ENCODE measurements around the gene DPYD.

The DPYD gene

GRCh38 chr1:97603776-97604175, 317.1 kb downstream of the DPYD start:
- no peak for TF ChIP-seq CTCF (conservative IDR thresholded peaks at IDR 0.05)
- H3K27ac ChIP-seq: no peak overlapping the region

GRCh38 chr1:97603218-97603617, 317.6 kb downstream of the DPYD start:
- TF ChIP-seq CTCF (conservative IDR thresholded peaks at IDR 0.05): no peak
- H3K27ac ChIP-seq: no peak overlapping the region

- H3K27ac ChIP-seq: no peak overlapping the region
- TF ChIP-seq CTCF (conservative IDR thresholded peaks at IDR 0.05): no peak
These were observed 321.4 kb downstream of the DPYD start for GRCh38 chr1:97599447-97599846.

GRCh38 chr1:97593192-97593591, 327.6 kb downstream of the DPYD start:
- H3K27ac ChIP-seq: no peak overlapping the region
- no peak for TF ChIP-seq CTCF (conservative IDR thresholded peaks at IDR 0.05)

GRCh38 chr1:97588772-97589171, 332.1 kb downstream of the DPYD start:
- H3K27ac ChIP-seq: no peak overlapping the region
- no peak for TF ChIP-seq CTCF (conservative IDR thresholded peaks at IDR 0.05)

GRCh38 chr1:97581614-97582051, 339.2 kb downstream of the DPYD start:
- H3K27ac ChIP-seq: no peak overlapping the region
- TF ChIP-seq CTCF (conservative IDR thresholded peaks at IDR 0.05): no peak

- TF ChIP-seq CTCF (conservative IDR thresholded peaks at IDR 0.05): no peak
These were observed 343.2 kb downstream of the DPYD start for GRCh38 chr1:97577613-97578012.

GRCh38 chr1:97573553-97573952, 347.3 kb downstream of the DPYD start:
- H3K27ac ChIP-seq: no peak overlapping the region
- TF ChIP-seq CTCF (conservative IDR thresholded peaks at IDR 0.05): no peak

More at GRCh38 chr1:97577613-97578012, 343.2 kb downstream of the DPYD start:
- no peak overlapping the region for H3K27ac ChIP-seq

Measured in VCaP (cell line).